ENCODE measurements around the gene REV1. TPM values are rescaled to one million over a fixed set of nuclear protein-coding genes. Genes with fewer than 3 reads are reported as not detected.
A peak's percentile ranks its signal among the peaks of the same experiment; 100 is the strongest.
"Not testable (repeated sequence)": the region's sequence is repeated elsewhere in the genome, so short reads cannot be mapped to it uniquely, and the experiment has no call there.

The REV1 gene
- total RNA-seq, 1 experiment from 2014 or later, result 49.0 TPM

GRCh38 chr2:99473518-99474083 lies 16.2 kb downstream of the REV1 start:
- TF ChIP-seq CTCF (IDR thresholded peaks at IDR 0.05; ENCODE audit: unreplicated experiment), result no peak
- Mint-ChIP-seq H3K4me1 (ENCODE audit: low read depth, unreplicated experiment) (peaks cover 31% of the 10 kb centered on the region), H3K9me3 (ENCODE audit: low read depth, unreplicated experiment) (peaks cover 7% of the 10 kb centered on the region), H3K36me3 (ENCODE audit: insufficient read depth, unreplicated experiment) (no peaks in the 10 kb centered on the region), H3K4me3 (ENCODE audit: low read depth, unreplicated experiment) (no peak overlapping the region), H3K27me3 (ENCODE audit: unreplicated experiment) (no peaks in the 10 kb centered on the region), H3K27ac (ENCODE audit: unreplicated experiment) (no peak overlapping the region)
- intact Hi-C loops (cut with micrococcal nuclease; ENCODE audit: unreplicated experiment), result no loop called here
- BruUV-seq (replicated peaks), result no TSS peak
- CTCF ChIA-PET, result no interaction called here
- DNase-seq, result no peak

GRCh38 chr2:99472600-99472960 lies 17.2 kb downstream of the REV1 start:
- H3K27me3 Mint-ChIP-seq (ENCODE audit: unreplicated experiment), result no peaks in the 10 kb centered on the region
- TF ChIP-seq CTCF (IDR thresholded peaks at IDR 0.05; ENCODE audit: unreplicated experiment), result no peak
- BruUV-seq (replicated peaks), result no TSS peak
- H3K36me3 Mint-ChIP-seq (ENCODE audit: insufficient read depth, unreplicated experiment), result no peaks in the 10 kb centered on the region
- H3K9me3 Mint-ChIP-seq (ENCODE audit: low read depth, unreplicated experiment), result peaks cover 7% of the 10 kb centered on the region
- no peak overlapping the region for H3K4me3 Mint-ChIP-seq (ENCODE audit: low read depth, unreplicated experiment)
- CTCF ChIA-PET, result no interaction called here
- DNase-seq, result no peak
- H3K27ac Mint-ChIP-seq (ENCODE audit: unreplicated experiment), result no peak overlapping the region
- H3K4me1 Mint-ChIP-seq (ENCODE audit: low read depth, unreplicated experiment), result peaks cover 25% of the 10 kb centered on the region
- intact Hi-C loops (cut with micrococcal nuclease; ENCODE audit: unreplicated experiment), result no loop called here

GRCh38 chr2:99471654-99472599 lies 17.9 kb downstream of the REV1 start:
- TF ChIP-seq CTCF (IDR thresholded peaks at IDR 0.05; ENCODE audit: unreplicated experiment), result no peak
- Mint-ChIP-seq H3K36me3 (ENCODE audit: insufficient read depth, unreplicated experiment) (no peaks in the 10 kb centered on the region), H3K27ac (ENCODE audit: unreplicated experiment) (no peak overlapping the region), H3K4me1 (ENCODE audit: low read depth, unreplicated experiment) (peaks cover 25% of the 10 kb centered on the region), H3K27me3 (ENCODE audit: unreplicated experiment) (no peaks in the 10 kb centered on the region), H3K9me3 (ENCODE audit: low read depth, unreplicated experiment) (peaks cover 7% of the 10 kb centered on the region), H3K4me3 (ENCODE audit: low read depth, unreplicated experiment) (no peak overlapping the region)
- CTCF ChIA-PET, result no interaction called here
- DNase-seq, result no peak
- intact Hi-C loops (cut with micrococcal nuclease; ENCODE audit: unreplicated experiment), result no loop called here
- no TSS peak for BruUV-seq (replicated peaks)

- no peak for TF ChIP-seq CTCF (IDR thresholded peaks at IDR 0.05; ENCODE audit: unreplicated experiment)
- no peak for DNase-seq
- Mint-ChIP-seq H3K4me1 (ENCODE audit: low read depth, unreplicated experiment) (peaks cover 25% of the 10 kb centered on the region), H3K27me3 (ENCODE audit: unreplicated experiment) (no peaks in the 10 kb centered on the region), H3K27ac (ENCODE audit: unreplicated experiment) (no peak overlapping the region), H3K9me3 (ENCODE audit: low read depth, unreplicated experiment) (peaks cover 7% of the 10 kb centered on the region), H3K36me3 (ENCODE audit: insufficient read depth, unreplicated experiment) (no peaks in the 10 kb centered on the region), H3K4me3 (ENCODE audit: low read depth, unreplicated experiment) (no peak overlapping the region)
- CTCF ChIA-PET, result no interaction called here
- intact Hi-C loops (cut with micrococcal nuclease; ENCODE audit: unreplicated experiment), result no loop called here
- no TSS peak for BruUV-seq (replicated peaks)
Observed at GRCh38 chr2:99470957-99471356, 18.9 kb downstream of the REV1 start.

- Mint-ChIP-seq H3K27ac (ENCODE audit: unreplicated experiment) (peak overlapping the region; percentile 47), H3K4me1 (ENCODE audit: low read depth, unreplicated experiment) (peaks cover 23% of the 10 kb centered on the region)
- H3K36me3 Mint-ChIP-seq (ENCODE audit: insufficient read depth, unreplicated experiment); H3K4me3 Mint-ChIP-seq (ENCODE audit: low read depth, unreplicated experiment); BruUV-seq (replicated peaks); DNase-seq; H3K9me3 Mint-ChIP-seq (ENCODE audit: low read depth, unreplicated experiment); H3K27me3 Mint-ChIP-seq (ENCODE audit: unreplicated experiment); CTCF ChIA-PET; intact Hi-C loops (cut with micrococcal nuclease; ENCODE audit: unreplicated experiment): not testable (repeated sequence)
Observed at GRCh38 chr2:99470459-99470858, 19.4 kb downstream of the REV1 start.

All from Calu3 (cell line).